Prostate gland (tissue), 2 donors: ENCODE data around the gene TMEM229B. TPM values are rescaled to one million over a fixed set of nuclear protein-coding genes. Genes with fewer than 3 reads are reported as not detected.

Experiments
- DNase-seq: peaks from one replicate; pipeline ENCODE4 v3.0.0-alpha.2; 2019; ENCODE audit warnings: low spot score
- H3K27ac ChIP-seq, 2 donors: fragments of 200-600 bp; sonication (generic); 2 replicates each; pipeline ENCODE4 v1.5.1; 2017 to 2019
- H3K27me3 ChIP-seq: fragments of 200-600 bp; sonication (generic); replicated peaks from 2 replicates; pipeline ENCODE4 v1.5.1; 2019; ENCODE audit not compliant: insufficient read depth
- H3K36me3 ChIP-seq, 2 donors: fragments of 200-600 bp; sonication (generic); 1 replicate in 1 of 2; 2 replicates in 1 of 2; pipeline versions ENCODE4 v1.5.1 to v1.8.1; 2017 to 2019
- H3K4me1 ChIP-seq: fragments of 200-600 bp; sonication (generic); replicated peaks from 2 replicates; pipeline ENCODE4 v1.5.1; 2019
- H3K4me3 ChIP-seq, 2 donors: fragments of 200-600 bp; sonication (generic); 2 replicates each; pipeline ENCODE4 v1.5.1; 2017 to 2019
- H3K9me3 ChIP-seq: fragments of 200-600 bp; sonication (generic); 2 replicates; pipeline ENCODE4 v1.5.1; 2017
- CTCF ChIP-seq, 4 experiments: fragments of 200-600 bp in 2 of 4; fragments of 450-650 bp in 2 of 4; sonication (generic) in 2 of 4; IDR thresholded peaks; 1 replicate in 3 of 4; 2 replicates in 1 of 4; pipeline ENCODE4 v1.5.1; 2016 to 2019; ENCODE audit warnings: antibody characterized with exemption in 4 of 4, mild to moderate bottlenecking in 2 of 4, moderate library complexity in 2 of 4
- POLR2A ChIP-seq: fragments of 450-650 bp; IDR thresholded peaks from one replicate; pipeline ENCODE4 v1.6.1; 2016; ENCODE audit warnings: antibody characterized with exemption, mild to moderate bottlenecking
- POLR2AphosphoS5 ChIP-seq: sonication (generic); formaldehyde crosslinking; IDR thresholded peaks from one replicate; pipeline ENCODE4 v1.6.1; 2017; ENCODE audit warnings: antibody characterized with exemption
- WGBS: methylation state at CpG from one replicate; pipeline ENCODE4 v1.1.5; 2018; 5-methylcytosine and 5-hydroxymethylcytosine counted together
- intact Hi-C: fragments of 100-400 bp; cut with DNase I; formaldehyde crosslinking; loops from one replicate; pipeline ENCODE4 v1.14.2; 2022
- total RNA-seq, 2 donors: library from RNA; depleted of rRNA; stranded (reverse); fragments of >200 nt; gene quantifications; one replicate each; pipeline ENCODE4 v1.1.0, GENCODE V29; 2016

The TMEM229B gene
- total RNA-seq, 2 donors from 2014 or later, result 5.7 to 85.4 TPM

GRCh38 chr14:67497716-67498115 is 9.2 kb upstream of the TMEM229B start:
- Histone ChIP-seq H3K27ac (no peak overlapping the region), H3K4me3 (no peak overlapping the region), H3K27me3 (no peaks in the 10 kb centered on the region), H3K4me1 (no peaks in the 10 kb centered on the region), H3K36me3 (no peaks in the 10 kb centered on the region), H3K9me3 (no peaks in the 10 kb centered on the region)
- intact Hi-C loops, result no loop called here
- TF ChIP-seq CTCF (IDR thresholded peaks at IDR 0.05), result no peak
- TF ChIP-seq POLR2A, result no peak
- TF ChIP-seq POLR2AphosphoS5, result no peak
- DNase-seq, result no peak
- WGBS, result 56% methylated on average over 4 of the region's 4 CpGs

- Histone ChIP-seq H3K4me1 (peaks cover 3% of the 10 kb centered on the region), H3K4me3 (no peak overlapping the region), H3K36me3 (no peaks in the 10 kb centered on the region), H3K27me3 (no peaks in the 10 kb centered on the region), H3K27ac (no peak overlapping the region), H3K9me3 (no peaks in the 10 kb centered on the region)
- intact Hi-C loops, result no loop called here
- no peak for TF ChIP-seq CTCF (IDR thresholded peaks at IDR 0.05)
- no peak for TF ChIP-seq POLR2AphosphoS5
- TF ChIP-seq POLR2A, result no peak
- 85% methylated on average over 13 of the region's 13 CpGs for WGBS
- no peak for DNase-seq
Observed at GRCh38 chr14:67497216-67497615, 8.7 kb upstream of the TMEM229B start.

- no peak for DNase-seq
- no peak overlapping the region for H3K27ac ChIP-seq
- H3K4me3 ChIP-seq, result no peak overlapping the region
- intact Hi-C loops, result no loop called here
- TF ChIP-seq CTCF (IDR thresholded peaks at IDR 0.05), result no peak
- TF ChIP-seq POLR2AphosphoS5, result no peak
- no peak for TF ChIP-seq POLR2A
- H3K4me1 ChIP-seq, result peaks cover 10% of the 10 kb centered on the region
- H3K36me3 ChIP-seq, result no peaks in the 10 kb centered on the region
- no peaks in the 10 kb centered on the region for H3K9me3 ChIP-seq
- no peaks in the 10 kb centered on the region for H3K27me3 ChIP-seq
- 100% methylated on average over 1 of the region's 1 CpG for WGBS
Observed at GRCh38 chr14:67495827-67496226, 7.3 kb upstream of the TMEM229B start.

- intact Hi-C loops, result no loop called here
- no peaks in the 10 kb centered on the region for H3K27me3 ChIP-seq
- TF ChIP-seq POLR2A (no peak), POLR2AphosphoS5 (no peak), CTCF (IDR thresholded peaks at IDR 0.05) (no peak)
- no peaks in the 10 kb centered on the region for H3K36me3 ChIP-seq
- 97% methylated on average over 8 of the region's 8 CpGs for WGBS
- no peaks in the 10 kb centered on the region for H3K9me3 ChIP-seq
- H3K27ac ChIP-seq, result peak overlapping the region in 1 of 2 donors; percentile 17
- DNase-seq, result no peak
- H3K4me1 ChIP-seq, result peaks cover 10% of the 10 kb centered on the region
- no peak overlapping the region for H3K4me3 ChIP-seq
Observed at GRCh38 chr14:67493092-67493717, 4.7 kb upstream of the TMEM229B start.

- H3K27ac ChIP-seq, result peak overlapping the region in 1 of 2 donors; percentile 17
- H3K36me3 ChIP-seq, result no peaks in the 10 kb centered on the region
- H3K27me3 ChIP-seq, result no peaks in the 10 kb centered on the region
- H3K4me3 ChIP-seq, result no peak overlapping the region
- no peaks in the 10 kb centered on the region for H3K9me3 ChIP-seq
- TF ChIP-seq POLR2AphosphoS5, result peak; percentile 49
- TF ChIP-seq POLR2A, result no peak
- TF ChIP-seq CTCF (IDR thresholded peaks at IDR 0.05), result no peak
- 68% methylated on average over 3 of the region's 3 CpGs for WGBS
- H3K4me1 ChIP-seq, result peaks cover 10% of the 10 kb centered on the region
- DNase-seq, result no peak
- intact Hi-C loops, result no loop called here
Observed at GRCh38 chr14:67492538-67492937, 4.0 kb upstream of the TMEM229B start.
